Trophoblast cell (in vitro differentiated cells and primary cell): Measurements from ENCODE around the gene KIF25.

Source experiments
- DNase-seq, 2 donors: peaks; one replicate each; pipeline ENCODE4 v3.0.0-alpha.2; 2016
- H2AFZ ChIP-seq: 2 replicates; pipeline ENCODE4 v1.6.1; 2013; ENCODE audit warnings: low read length, moderate library complexity, mild to moderate bottlenecking; ENCODE audit not compliant: insufficient read depth, poor library complexity
- H2AK5ac ChIP-seq: 2 replicates; pipeline ENCODE4 v1.6.1; 2013; ENCODE audit warnings: mild to moderate bottlenecking, low read length
- H2BK120ac ChIP-seq: 2 replicates; pipeline ENCODE4 v1.6.1; 2013; ENCODE audit warnings: low read length, mild to moderate bottlenecking, moderate library complexity; ENCODE audit not compliant: insufficient read depth, poor library complexity
- H2BK12ac ChIP-seq: 2 replicates; pipeline ENCODE4 v1.6.1; 2013; ENCODE audit warnings: mild to moderate bottlenecking, low read length, moderate library complexity
- H2BK5ac ChIP-seq: 2 replicates; pipeline ENCODE4 v1.6.1; 2013; ENCODE audit warnings: low read length, low read depth, moderate library complexity, mild to moderate bottlenecking; ENCODE audit not compliant: poor library complexity
- H3K14ac ChIP-seq: 2 replicates; pipeline ENCODE4 v1.6.1; 2013; ENCODE audit warnings: mild to moderate bottlenecking, low read length
- H3K18ac ChIP-seq: 2 replicates; pipeline ENCODE4 v1.6.1; 2013; ENCODE audit warnings: mild to moderate bottlenecking, low read length
- H3K23ac ChIP-seq: 2 replicates; pipeline ENCODE4 v1.6.1; 2013; ENCODE audit warnings: low read length
- H3K27ac ChIP-seq: 2 replicates; pipeline ENCODE4 v1.5.1; 2013; ENCODE audit warnings: low read depth, mild to moderate bottlenecking, inconsistent platforms, low read length, moderate library complexity
- H3K27me3 ChIP-seq: 2 replicates; pipeline ENCODE4 v1.6.1; 2013; ENCODE audit warnings: inconsistent platforms, mild to moderate bottlenecking, low read length, moderate library complexity; ENCODE audit not compliant: insufficient read depth
- H3K36me3 ChIP-seq, 2 experiments: 1 replicate in 1 of 2; 2 replicates in 1 of 2; pipeline ENCODE4 v1.6.1; 2013; ENCODE audit warnings: low read length in 2 of 2, mild to moderate bottlenecking in 2 of 2, moderate library complexity in 1 of 2; ENCODE audit not compliant: insufficient read depth in 2 of 2, control insufficient read depth in 1 of 2
- H3K4ac ChIP-seq: 2 replicates; pipeline ENCODE4 v1.6.1; 2013; ENCODE audit warnings: low read depth, mild to moderate bottlenecking, low read length, moderate library complexity
- H3K4me1 ChIP-seq, 2 experiments: 1 replicate in 1 of 2; 2 replicates in 1 of 2; pipeline ENCODE4 v1.6.1; 2013; ENCODE audit warnings: low read length in 2 of 2, mild to moderate bottlenecking in 2 of 2, moderate library complexity in 1 of 2; ENCODE audit not compliant: insufficient read depth in 2 of 2, control insufficient read depth in 1 of 2
- H3K4me2 ChIP-seq: 2 replicates; pipeline ENCODE4 v1.6.1; 2013; ENCODE audit warnings: inconsistent platforms, mild to moderate bottlenecking, low read length, moderate library complexity
- H3K4me3 ChIP-seq: 2 replicates; pipeline ENCODE4 v1.5.1; 2013; ENCODE audit warnings: mild to moderate bottlenecking, low read depth, low read length, inconsistent platforms
- H3K79me1 ChIP-seq: one replicate; pipeline ENCODE4 v1.6.1; 2013; ENCODE audit warnings: low read length
- H3K79me2 ChIP-seq: 2 replicates; pipeline ENCODE4 v1.6.1; 2013; ENCODE audit warnings: low read length, mild to moderate bottlenecking; ENCODE audit not compliant: control insufficient read depth, insufficient read depth, poor library complexity
- H3K9ac ChIP-seq: 2 replicates; pipeline ENCODE4 v1.6.1; 2013; ENCODE audit warnings: mild to moderate bottlenecking, low read length
- H3K9me3 ChIP-seq: 2 replicates; pipeline ENCODE4 v1.6.1; 2013; ENCODE audit warnings: low read depth, mild to moderate bottlenecking, control low read depth, inconsistent platforms, low read length; ENCODE audit not compliant: insufficient read depth
- H4K12ac ChIP-seq: 2 replicates; pipeline ENCODE4 v1.6.1; 2013; ENCODE audit warnings: low read depth, mild to moderate bottlenecking, low read length, moderate library complexity
- H4K8ac ChIP-seq: 2 replicates; pipeline ENCODE4 v1.6.1; 2013; ENCODE audit warnings: low read depth, mild to moderate bottlenecking, low read length, moderate library complexity
- H4K91ac ChIP-seq: one replicate; pipeline ENCODE4 v1.6.1; 2013; ENCODE audit warnings: low read depth, mild to moderate bottlenecking, low read length, moderate library complexity
- WGBS: extraction: QIAGEN DNeasy Blood & Tissue Kit; methylation state at CpG from one replicate; pipeline ENCODE4 v1.1.7; 2013; ENCODE audit warnings: missing lambda C conversion rate; ENCODE audit not compliant: insufficient read length, insufficient coverage; ENCODE audit errors: extremely low coverage; 5-methylcytosine and 5-hydroxymethylcytosine counted together

Gene KIF25

GRCh38 chr6:167987396-167988153, 9.9 kb upstream of the KIF25 start:
- peaks cover 5% of the 10 kb centered on the region for H3K9me3 ChIP-seq
- WGBS = no CpG with 5 or more reads among the region's 35 CpGs
- H3K9ac ChIP-seq = no peak overlapping the region
- H3K4me1 ChIP-seq = peaks cover 0 to 4% of the 10 kb centered on the region in 2 experiments
- no peak overlapping the region for H2BK12ac ChIP-seq
- no peak overlapping the region for H3K27ac ChIP-seq
- no peak overlapping the region for H3K14ac ChIP-seq
- H2AK5ac ChIP-seq = no peak overlapping the region
- no peaks in the 10 kb centered on the region for H3K27me3 ChIP-seq
- H3K4me2 ChIP-seq = no peak overlapping the region
- H4K12ac ChIP-seq = no peak overlapping the region
- no peaks in the 10 kb centered on the region for H3K36me3 ChIP-seq
- no peak overlapping the region for H3K4ac ChIP-seq
- H2AFZ ChIP-seq = no peak overlapping the region
- H3K4me3 ChIP-seq = no peak overlapping the region
- H4K91ac ChIP-seq = no peak overlapping the region
- H4K8ac ChIP-seq = no peak overlapping the region
- H3K79me1 ChIP-seq = no peaks in the 10 kb centered on the region
- no peak for DNase-seq
- no peak overlapping the region for H3K23ac ChIP-seq
- H3K79me2 ChIP-seq = no peaks in the 10 kb centered on the region
- no peak overlapping the region for H3K18ac ChIP-seq
- no peak overlapping the region for H2BK5ac ChIP-seq
- H2BK120ac ChIP-seq = no peak overlapping the region

- Histone ChIP-seq H2BK5ac (no peak overlapping the region), H3K79me2 (no peaks in the 10 kb centered on the region), H3K4me3 (no peak overlapping the region), H3K4me2 (no peak overlapping the region), H3K18ac (no peak overlapping the region), H2BK12ac (no peak overlapping the region), H2AK5ac (no peak overlapping the region), H3K4me1 (peaks cover 0 to 4% of the 10 kb centered on the region in 2 experiments), H3K4ac (no peak overlapping the region), H3K27ac (no peak overlapping the region), H3K9ac (no peak overlapping the region), H4K12ac (no peak overlapping the region), H2BK120ac (no peak overlapping the region), H4K8ac (no peak overlapping the region), H3K36me3 (no peaks in the 10 kb centered on the region), H2AFZ (no peak overlapping the region), H4K91ac (no peak overlapping the region), H3K23ac (no peak overlapping the region), H3K79me1 (no peaks in the 10 kb centered on the region), H3K9me3 (peaks cover 5% of the 10 kb centered on the region), H3K14ac (no peak overlapping the region), H3K27me3 (no peaks in the 10 kb centered on the region)
- WGBS = no CpG with 5 or more reads among the region's 5 CpGs
- DNase-seq = no peak
Measured at GRCh38 chr6:167988154-167988495, 9.3 kb upstream of the KIF25 start.

GRCh38 chr6:167988945-167989841, 8.3 kb upstream of the KIF25 start:
- Histone ChIP-seq H3K4me2 (no peak overlapping the region), H4K12ac (no peak overlapping the region), H2AK5ac (no peak overlapping the region), H3K4me3 (no peak overlapping the region), H2BK120ac (no peak overlapping the region), H2BK12ac (no peak overlapping the region), H3K23ac (no peak overlapping the region), H3K27me3 (no peaks in the 10 kb centered on the region), H3K9ac (no peak overlapping the region), H3K27ac (no peak overlapping the region), H3K4me1 (peaks cover 0 to 4% of the 10 kb centered on the region in 2 experiments), H3K36me3 (no peaks in the 10 kb centered on the region), H3K79me2 (no peaks in the 10 kb centered on the region), H2BK5ac (no peak overlapping the region), H3K9me3 (peaks cover 4% of the 10 kb centered on the region), H3K79me1 (no peaks in the 10 kb centered on the region), H2AFZ (no peak overlapping the region), H3K14ac (no peak overlapping the region), H3K4ac (no peak overlapping the region), H4K8ac (no peak overlapping the region), H3K18ac (no peak overlapping the region), H4K91ac (no peak overlapping the region)
- no CpG with 5 or more reads among the region's 36 CpGs for WGBS
- DNase-seq = no peak

- peaks cover 2% of the 10 kb centered on the region for H3K9me3 ChIP-seq
- no peak overlapping the region for H3K9ac ChIP-seq
- no peak overlapping the region for H4K12ac ChIP-seq
- H3K4me1 ChIP-seq = peaks cover 0 to 4% of the 10 kb centered on the region in 2 experiments
- no peaks in the 10 kb centered on the region for H3K79me2 ChIP-seq
- H2AK5ac ChIP-seq = no peak overlapping the region
- no peak overlapping the region for H2BK120ac ChIP-seq
- no peak overlapping the region for H4K91ac ChIP-seq
- no peak overlapping the region for H3K27ac ChIP-seq
- H3K4me3 ChIP-seq = no peak overlapping the region
- no peak overlapping the region for H3K18ac ChIP-seq
- no peak overlapping the region for H3K14ac ChIP-seq
- DNase-seq = no peak
- no peak overlapping the region for H2BK12ac ChIP-seq
- H3K79me1 ChIP-seq = no peaks in the 10 kb centered on the region
- no peaks in the 10 kb centered on the region for H3K36me3 ChIP-seq
- no peak overlapping the region for H3K23ac ChIP-seq
- H2AFZ ChIP-seq = no peak overlapping the region
- no CpG with 5 or more reads among the region's 75 CpGs for WGBS
- no peak overlapping the region for H2BK5ac ChIP-seq
- H4K8ac ChIP-seq = no peak overlapping the region
- H3K4me2 ChIP-seq = no peak overlapping the region
- H3K4ac ChIP-seq = no peak overlapping the region
- H3K27me3 ChIP-seq = no peaks in the 10 kb centered on the region
Measured at GRCh38 chr6:167990016-167990945, 7.2 kb upstream of the KIF25 start.
